Midbrain (tissue), 1 donor: ENCODE measurements around the gene HEY2.
"Not testable (repeated sequence)": the region's sequence is repeated elsewhere in the genome, so short reads cannot be mapped to it uniquely, and the experiment has no call there.

Experiments used
- DNase-seq: peaks from one replicate; lab custom pipeline; 2025; lab: John Stamatoyannopoulos, UW

The HEY2 gene

DNA sequence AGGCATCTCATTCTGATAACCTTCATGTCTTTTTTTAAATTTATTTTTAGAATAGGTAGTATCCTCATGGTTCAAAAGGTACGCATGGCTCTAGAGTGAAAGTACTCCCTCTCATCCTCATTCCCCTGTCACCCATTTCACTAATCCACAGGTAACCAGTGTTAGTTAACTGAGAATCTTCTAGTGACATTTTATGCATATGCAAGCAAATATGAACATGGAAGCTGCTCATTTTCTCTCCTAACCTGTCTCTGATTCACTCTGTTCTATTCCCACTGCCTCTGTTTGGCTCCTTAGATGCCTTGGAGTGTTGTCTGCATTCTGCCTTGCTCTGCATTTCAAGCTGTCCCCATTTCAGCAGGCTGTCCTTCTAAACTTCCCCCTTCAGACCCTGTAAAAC, 45.9 kb downstream of the HEY2 start:
- DNase-seq = no peak

GRCh38 chr6:125797120-125797885, 47.9 kb downstream of the HEY2 start:
- DNase-seq = no peak

DNA sequence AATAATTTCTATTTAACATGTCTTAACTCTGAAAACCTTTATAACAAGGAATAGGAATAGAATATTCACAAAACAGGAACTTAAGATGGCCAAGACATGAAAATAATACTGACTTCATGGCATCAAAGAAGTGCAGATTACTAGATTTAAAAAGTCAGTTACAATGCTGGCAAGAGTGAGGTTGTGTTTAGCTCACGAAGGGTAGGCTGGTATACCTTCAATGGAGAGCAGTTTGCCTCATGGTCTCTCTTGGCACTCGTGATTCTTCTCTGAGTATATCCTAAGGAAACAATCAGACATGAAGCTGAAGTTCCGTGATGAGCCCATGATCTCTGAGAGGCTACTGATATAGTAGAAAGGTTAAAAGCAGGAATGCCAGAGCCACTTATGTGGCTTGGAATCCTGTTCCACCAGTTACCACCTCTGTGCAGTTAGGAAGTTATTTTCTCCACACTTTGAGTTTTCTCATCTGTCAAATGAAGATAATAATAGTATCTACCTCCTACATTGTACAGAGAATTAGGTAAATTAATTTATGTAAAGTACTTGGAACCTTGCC, 48.5 kb downstream of the HEY2 start:
- no peak for DNase-seq

GRCh38 chr6:125798734-125799508, 49.5 kb downstream of the HEY2 start:
- DNase-seq = no peak

DNA sequence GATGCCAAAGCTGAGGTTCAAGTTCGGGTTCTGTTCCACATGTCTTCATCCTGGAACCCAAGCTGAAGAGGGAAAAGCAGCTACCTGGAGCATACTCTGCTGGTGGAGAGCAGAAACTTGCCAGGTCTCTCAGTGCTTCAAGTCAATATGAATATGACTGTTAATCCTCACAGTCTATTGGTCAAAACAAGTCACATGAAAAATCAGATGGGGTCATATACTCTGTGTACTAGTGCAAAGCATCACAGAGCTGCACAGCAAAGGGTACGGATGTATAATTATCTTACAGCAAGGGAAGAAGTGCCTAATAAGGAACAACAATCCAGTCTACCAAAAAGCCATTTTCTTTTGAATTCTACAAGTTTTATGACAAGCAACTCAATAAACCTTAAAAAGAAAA, 53.0 kb downstream of the HEY2 start:
- no peak for DNase-seq

GRCh38 chr6:125802943-125803377, 53.5 kb downstream of the HEY2 start:
- DNase-seq = no peak

DNA sequence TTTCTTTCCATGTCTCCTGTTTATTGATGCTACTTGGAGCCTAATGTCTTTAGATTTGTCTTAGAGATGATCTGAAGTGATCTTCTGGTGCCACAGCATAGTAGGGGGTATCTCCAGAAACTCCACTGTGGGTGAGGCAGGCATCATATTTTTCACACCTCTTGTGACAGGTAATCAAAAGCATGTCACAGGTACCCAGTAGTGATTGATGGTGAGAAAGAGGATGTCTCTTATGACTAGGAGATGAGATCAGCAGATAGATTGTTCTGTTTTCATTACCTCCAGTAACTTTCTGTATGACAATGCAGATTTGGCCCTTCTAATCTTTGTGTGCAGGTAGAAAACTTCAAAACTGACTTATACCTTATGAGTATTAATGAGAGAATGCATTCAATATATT, 54.8 kb downstream of the HEY2 start:
- DNase-seq = no peak

DNA sequence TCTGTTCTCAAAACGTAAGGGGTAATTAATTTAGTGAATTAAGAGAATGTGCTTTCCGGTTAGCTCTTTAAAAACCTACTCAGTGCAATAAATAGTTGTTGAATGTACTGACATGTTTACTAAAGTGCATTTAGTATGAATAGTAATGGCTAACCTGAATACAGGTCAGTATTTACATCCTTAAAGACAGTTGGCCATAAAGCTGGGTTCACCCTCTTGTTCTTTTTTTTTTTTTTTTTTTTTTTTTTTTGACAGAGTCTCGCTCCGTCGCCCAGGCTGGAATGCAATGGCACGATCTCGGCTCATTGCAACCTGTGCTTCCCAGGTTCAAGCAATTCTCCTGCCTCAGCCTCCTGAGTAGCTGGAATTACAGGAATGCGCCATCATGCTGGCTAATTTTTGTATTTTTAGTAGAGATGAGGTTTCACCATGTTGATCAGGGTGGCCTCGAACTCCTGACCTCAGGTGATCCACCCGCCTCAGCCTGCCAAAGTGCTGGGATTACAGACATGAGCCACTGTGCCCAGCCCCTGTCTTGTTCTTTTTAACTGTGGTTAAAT, 55.5 kb downstream of the HEY2 start:
- not testable (repeated sequence) for DNase-seq

DNA sequence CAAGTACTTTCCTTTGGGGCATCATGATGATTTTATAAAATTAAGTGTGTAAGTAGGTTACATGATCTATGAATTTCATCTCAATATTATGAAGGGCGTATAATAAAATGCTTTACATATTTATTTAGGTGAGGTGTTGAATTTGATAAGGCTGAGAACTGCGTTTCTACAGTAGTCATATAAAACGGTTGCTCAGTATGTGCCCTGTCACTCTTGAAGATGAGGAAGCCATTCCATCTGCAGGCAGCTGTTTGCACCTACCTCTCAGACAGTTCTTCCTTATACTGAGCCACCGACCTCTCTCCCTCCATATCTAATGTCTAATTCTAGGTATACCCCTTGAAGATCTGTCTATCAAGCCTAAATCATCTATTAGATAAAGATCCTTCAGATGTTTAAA, 57.4 kb downstream of the HEY2 start:
- no peak for DNase-seq

DNA sequence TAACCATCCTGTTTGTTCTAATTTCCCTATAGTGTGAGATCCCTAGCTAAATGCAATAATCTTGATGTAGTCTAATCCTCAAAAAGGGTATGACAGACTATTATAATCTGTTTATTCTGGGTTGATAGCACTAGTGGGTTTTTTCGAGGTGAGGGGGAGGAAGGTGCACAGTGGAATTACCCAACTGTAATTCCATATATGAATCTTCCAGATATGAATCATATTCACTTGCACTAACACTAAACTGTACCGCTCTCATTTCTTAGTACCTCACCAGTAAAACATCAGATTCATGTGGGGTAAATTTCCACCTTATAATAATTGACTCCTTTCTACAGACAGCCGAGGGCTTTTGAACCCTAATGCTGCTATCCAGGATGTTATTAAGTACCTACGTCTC, 57.9 kb downstream of the HEY2 start:
- DNase-seq = no peak

DNA sequence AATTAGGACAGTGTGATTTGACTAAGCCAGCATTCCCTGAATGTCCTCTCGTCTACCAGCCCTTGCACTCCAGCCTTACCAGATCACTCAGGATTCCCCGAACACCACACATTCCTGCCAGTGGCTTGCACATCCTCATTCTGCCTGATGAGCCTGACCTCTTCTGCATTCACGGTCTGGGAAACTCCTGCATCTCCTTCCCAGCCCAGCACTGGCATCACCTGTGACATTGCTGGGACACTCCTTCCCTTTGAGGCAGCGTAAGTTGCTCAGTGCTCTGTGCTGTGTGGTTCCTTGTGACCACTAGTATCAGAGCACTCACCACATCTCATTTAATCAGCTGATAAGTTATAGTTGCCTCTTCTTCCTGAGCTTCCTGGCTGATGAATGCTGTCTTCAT, 58.6 kb downstream of the HEY2 start:
- DNase-seq = no peak

- no peak for DNase-seq
Measured at GRCh38 chr6:125808591-125808990, 59.2 kb downstream of the HEY2 start.

- DNase-seq = no peak
Measured at GRCh38 chr6:125809570-125810170, 60.2 kb downstream of the HEY2 start.

DNA sequence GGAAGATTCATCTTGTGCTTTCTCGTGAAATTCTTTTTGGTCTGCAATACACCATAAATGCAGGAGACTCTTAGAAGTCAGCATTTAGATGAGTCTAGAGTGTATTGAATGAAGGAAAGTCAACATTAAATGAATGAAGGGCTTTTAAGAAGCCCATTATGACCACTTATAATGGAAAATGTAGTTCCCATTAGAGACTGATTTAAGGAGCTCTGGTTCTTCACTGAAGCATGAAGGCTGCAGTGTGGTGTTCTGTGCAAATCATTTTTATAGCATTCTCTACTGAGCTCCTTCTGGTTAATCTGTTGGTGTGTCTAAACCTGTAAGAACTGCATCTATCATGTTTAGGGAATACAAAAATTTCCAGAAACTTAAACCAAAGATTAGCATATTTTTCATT, 61.0 kb downstream of the HEY2 start:
- DNase-seq = no peak
